WERI-Rb-1 (cell line): ENCODE data around the gene HS2ST1.

Experiments
- DNase-seq: peaks from one replicate; pipeline ENCODE4 v3.0.0-alpha.2; 2020
- H3K27ac ChIP-seq: fragments of 250-450 bp; sonication (Bioruptor Pico); 2 replicates; pipeline ENCODE4 v1.5.1; 2020; ENCODE audit warnings: mild to moderate bottlenecking, moderate library complexity
- H3K27me3 ChIP-seq: fragments of 250-450 bp; sonication (Bioruptor Pico); 2 replicates; pipeline ENCODE4 v1.5.1; 2021; ENCODE audit warnings: mild to moderate bottlenecking, low read depth, moderate library complexity; ENCODE audit not compliant: insufficient read depth, severe bottlenecking
- H3K36me3 ChIP-seq: fragments of 250-450 bp; sonication (Bioruptor Pico); 2 replicates; pipeline ENCODE4 v1.5.1; 2020; ENCODE audit warnings: mild to moderate bottlenecking, moderate library complexity
- H3K4me3 ChIP-seq: 2 replicates; pipeline ENCODE4 v1.5.1; 2011; ENCODE audit warnings: low read depth, mild to moderate bottlenecking, control low read depth, low read length
- H3K9me3 ChIP-seq: fragments of 250-450 bp; sonication (Bioruptor Pico); 2 replicates; pipeline ENCODE4 v1.5.1; 2021; ENCODE audit warnings: mild to moderate bottlenecking, moderate library complexity; ENCODE audit not compliant: severe bottlenecking
- CTCF ChIP-seq: IDR thresholded peaks from 2 replicates; pipeline ENCODE4 v1.5.1; 2011; ENCODE audit warnings: low read depth, mild to moderate bottlenecking, control low read depth, inconsistent platforms, low read length

HS2ST1 gene

GRCh38 chr1:86965012-86965826 lies 50.8 kb downstream of the HS2ST1 start:
- Histone ChIP-seq H3K36me3 (no peaks in the 10 kb centered on the region), H3K9me3 (no peaks in the 10 kb centered on the region), H3K4me3 (no peak overlapping the region), H3K27ac (no peak overlapping the region), H3K27me3 (no peaks in the 10 kb centered on the region)
- no peak for DNase-seq
- TF ChIP-seq CTCF: peak; percentile 31; the same call in 1 of the 2 replicates

- no peaks in the 10 kb centered on the region for H3K9me3 ChIP-seq
- TF ChIP-seq CTCF: no peak
- H3K27me3 ChIP-seq: no peaks in the 10 kb centered on the region
- no peak overlapping the region for H3K4me3 ChIP-seq
- DNase-seq: no peak
- H3K36me3 ChIP-seq: no peaks in the 10 kb centered on the region
- no peak overlapping the region for H3K27ac ChIP-seq
These were observed 51.4 kb downstream of the HS2ST1 start for GRCh38 chr1:86965827-86966182.

- TF ChIP-seq CTCF: no peak
- no peaks in the 10 kb centered on the region for H3K36me3 ChIP-seq
- no peak overlapping the region for H3K27ac ChIP-seq
These were observed 56.5 kb downstream of the HS2ST1 start for GRCh38 chr1:86970938-86971337.

GRCh38 chr1:86971778-86972177 lies 57.3 kb downstream of the HS2ST1 start:
- Histone ChIP-seq H3K27ac (no peak overlapping the region), H3K36me3 (no peaks in the 10 kb centered on the region), H3K27me3 (no peaks in the 10 kb centered on the region), H3K4me3 (no peak overlapping the region), H3K9me3 (no peaks in the 10 kb centered on the region)
- no peak for DNase-seq
- TF ChIP-seq CTCF: no peak

More at GRCh38 chr1:86970938-86971337, 56.5 kb downstream of the HS2ST1 start:
- no peak overlapping the region for H3K4me3 ChIP-seq
- H3K27me3 ChIP-seq: no peaks in the 10 kb centered on the region
- no peak for DNase-seq
- H3K9me3 ChIP-seq: no peaks in the 10 kb centered on the region

GRCh38 chr1:86972262-86972661 lies 57.8 kb downstream of the HS2ST1 start:
- TF ChIP-seq CTCF: no peak
- no peaks in the 10 kb centered on the region for H3K36me3 ChIP-seq
- no peak overlapping the region for H3K27ac ChIP-seq
- H3K27me3 ChIP-seq: no peaks in the 10 kb centered on the region
- H3K9me3 ChIP-seq: no peaks in the 10 kb centered on the region
- DNase-seq: no peak
- H3K4me3 ChIP-seq: no peak overlapping the region
